Suprapubic skin (tissue), 4 donors: ENCODE data around the gene OCEL1. TPM values are rescaled to one million over a fixed set of nuclear protein-coding genes. Genes with fewer than 3 reads are reported as not detected.

Source experiments
- DNase-seq, 2 donors: peaks; one replicate each; pipeline ENCODE4 v3.0.0-alpha.2; 2019; ENCODE audit warnings: low spot score in 2 of 2
- H3K27ac ChIP-seq: fragments of 200-600 bp; sonication (generic); one replicate; pipeline ENCODE4 v1.5.1; 2019
- H3K27me3 ChIP-seq: fragments of 200-600 bp; sonication (generic); one replicate; pipeline ENCODE4 v1.5.1; 2019
- H3K36me3 ChIP-seq: fragments of 200-600 bp; sonication (generic); one replicate; pipeline ENCODE4 v1.5.1; 2019
- H3K4me1 ChIP-seq: fragments of 200-600 bp; sonication (generic); one replicate; pipeline ENCODE4 v1.5.1; 2019
- H3K4me3 ChIP-seq: fragments of 200-600 bp; sonication (generic); one replicate; pipeline ENCODE4 v1.5.1; 2019; ENCODE audit warnings: mild to moderate bottlenecking
- H3K9me3 ChIP-seq: fragments of 200-600 bp; sonication (generic); one replicate; pipeline ENCODE4 v1.5.1; 2019
- EP300 ChIP-seq: sonication (generic); formaldehyde crosslinking; IDR thresholded peaks from one replicate; pipeline ENCODE4 v1.6.1; 2017; ENCODE audit warnings: antibody characterized with exemption
- POLR2A ChIP-seq, 2 donors: fragments of 450-650 bp; IDR thresholded peaks; one replicate each; pipeline ENCODE4 v1.6.1; 2017; ENCODE audit warnings: antibody characterized with exemption in 2 of 2, mild to moderate bottlenecking in 2 of 2, moderate library complexity in 2 of 2
- POLR2AphosphoS5 ChIP-seq, 3 donors: sonication (generic); formaldehyde crosslinking; IDR thresholded peaks; one replicate each; pipeline ENCODE4 v1.6.1; 2017; ENCODE audit warnings: antibody characterized with exemption in 3 of 3
- WGBS: methylation state at CpG from one replicate; pipeline ENCODE4 v1.1.5; 2018; 5-methylcytosine and 5-hydroxymethylcytosine counted together
- total RNA-seq, 4 donors: library from RNA; depleted of rRNA; stranded (reverse); fragments of >200 nt; gene quantifications; one replicate each; pipeline ENCODE4 v1.1.0, GENCODE V29; 2016
- TF ChIP-seq, protein P1 (sequence below), 2 donors: fragments of 200-600 bp in 1 of 2; fragments of 450-650 bp in 1 of 2; sonication (generic) in 1 of 2; IDR thresholded peaks; one replicate each; pipeline ENCODE4 v1.5.1; 2016 to 2019; ENCODE audit warnings: antibody characterized with exemption in 2 of 2, mild to moderate bottlenecking in 1 of 2, moderate library complexity in 1 of 2

The OCEL1 gene
- total RNA-seq, 4 donors from 2014 or later: 2.7 to 9.7 (median 4.8) TPM

DNA sequence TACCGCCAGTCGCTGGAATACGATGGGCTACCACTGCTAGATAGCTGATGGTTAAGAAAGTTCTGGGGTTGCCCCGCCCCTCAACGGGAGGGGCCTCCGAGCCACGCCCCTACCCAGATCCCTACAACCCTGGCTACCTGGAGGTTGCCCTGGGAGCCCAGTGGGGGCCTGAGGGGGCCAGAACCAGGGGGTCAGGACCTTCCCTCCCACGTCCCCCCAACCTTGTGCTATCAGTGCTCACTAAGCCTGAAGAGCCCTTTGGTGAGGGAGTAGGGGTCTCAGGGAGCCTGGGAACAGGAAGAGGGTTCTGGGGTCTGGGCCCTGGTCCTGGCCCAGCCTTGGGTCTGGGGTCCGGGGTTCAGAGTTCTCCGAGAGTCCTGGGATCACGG, 8.9 kb downstream of the OCEL1 start:
- H3K27me3 ChIP-seq: no peaks in the 10 kb centered on the region
- WGBS: 19% methylated on average over 7 of the region's 11 CpGs
- peak overlapping the region; percentile 59 for H3K4me3 ChIP-seq
- H3K9me3 ChIP-seq: no peaks in the 10 kb centered on the region
- H3K36me3 ChIP-seq: peaks cover 32% of the 10 kb centered on the region
- no peak for TF ChIP-seq EP300
- TF ChIP-seq, protein P1, sequence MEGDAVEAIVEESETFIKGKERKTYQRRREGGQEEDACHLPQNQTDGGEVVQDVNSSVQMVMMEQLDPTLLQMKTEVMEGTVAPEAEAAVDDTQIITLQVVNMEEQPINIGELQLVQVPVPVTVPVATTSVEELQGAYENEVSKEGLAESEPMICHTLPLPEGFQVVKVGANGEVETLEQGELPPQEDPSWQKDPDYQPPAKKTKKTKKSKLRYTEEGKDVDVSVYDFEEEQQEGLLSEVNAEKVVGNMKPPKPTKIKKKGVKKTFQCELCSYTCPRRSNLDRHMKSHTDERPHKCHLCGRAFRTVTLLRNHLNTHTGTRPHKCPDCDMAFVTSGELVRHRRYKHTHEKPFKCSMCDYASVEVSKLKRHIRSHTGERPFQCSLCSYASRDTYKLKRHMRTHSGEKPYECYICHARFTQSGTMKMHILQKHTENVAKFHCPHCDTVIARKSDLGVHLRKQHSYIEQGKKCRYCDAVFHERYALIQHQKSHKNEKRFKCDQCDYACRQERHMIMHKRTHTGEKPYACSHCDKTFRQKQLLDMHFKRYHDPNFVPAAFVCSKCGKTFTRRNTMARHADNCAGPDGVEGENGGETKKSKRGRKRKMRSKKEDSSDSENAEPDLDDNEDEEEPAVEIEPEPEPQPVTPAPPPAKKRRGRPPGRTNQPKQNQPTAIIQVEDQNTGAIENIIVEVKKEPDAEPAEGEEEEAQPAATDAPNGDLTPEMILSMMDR (IDR thresholded peaks at IDR 0.05): no peak
- TF ChIP-seq POLR2A (IDR thresholded peaks at IDR 0.05): no peak
- TF ChIP-seq POLR2AphosphoS5 (IDR thresholded peaks at IDR 0.05): no peak
- peak overlapping the region; percentile 40 for H3K27ac ChIP-seq
- peaks cover 30% of the 10 kb centered on the region for H3K4me1 ChIP-seq
- no peak for DNase-seq

DNA sequence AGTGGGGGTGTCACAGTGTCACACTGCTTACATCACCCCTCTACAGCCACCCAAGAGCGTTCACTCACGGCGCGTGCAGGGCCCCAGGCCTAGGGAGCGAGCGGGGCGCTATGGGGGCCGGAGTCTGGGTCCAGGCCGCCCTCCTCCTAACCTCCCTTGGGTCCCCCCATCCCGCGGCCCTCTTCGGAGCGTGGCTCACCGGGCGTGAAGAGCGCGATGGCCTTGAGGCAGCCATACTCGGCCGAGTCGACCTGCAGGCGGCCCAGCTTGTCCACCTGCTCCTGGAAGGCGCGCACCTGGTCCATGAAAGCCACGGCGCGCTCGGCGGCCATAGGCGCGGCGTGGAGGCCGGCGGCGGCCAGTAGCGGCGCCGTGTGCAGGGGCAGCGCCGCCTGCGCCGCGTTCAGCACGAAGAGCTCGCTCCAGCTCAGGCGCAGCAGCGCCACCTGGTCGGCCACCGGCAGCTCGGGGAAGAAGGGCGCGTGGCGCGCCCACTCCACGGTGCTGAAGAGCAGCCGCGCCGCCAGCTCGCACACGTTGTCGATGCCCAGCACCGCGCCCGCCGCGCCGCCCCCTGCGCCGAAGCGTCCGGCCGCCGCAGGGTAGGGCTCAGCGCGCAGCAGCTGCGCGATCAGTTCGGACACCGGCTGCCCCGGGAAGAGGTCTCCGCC, 9.4 kb downstream of the OCEL1 start:
- DNase-seq: no peak
- Histone ChIP-seq H3K36me3 (peaks cover 37% of the 10 kb centered on the region), H3K9me3 (no peaks in the 10 kb centered on the region), H3K4me3 (peak overlapping the region; percentile 59), H3K27ac (peak overlapping the region; percentile 40), H3K27me3 (no peaks in the 10 kb centered on the region), H3K4me1 (peaks cover 30% of the 10 kb centered on the region)
- TF ChIP-seq EP300 (no peak), POLR2A (IDR thresholded peaks at IDR 0.05) (no peak)
- TF ChIP-seq, protein P1 (IDR thresholded peaks at IDR 0.05): peak; percentile 19 to 62
- no CpG with 5 or more reads among the region's 80 CpGs for WGBS

DNA sequence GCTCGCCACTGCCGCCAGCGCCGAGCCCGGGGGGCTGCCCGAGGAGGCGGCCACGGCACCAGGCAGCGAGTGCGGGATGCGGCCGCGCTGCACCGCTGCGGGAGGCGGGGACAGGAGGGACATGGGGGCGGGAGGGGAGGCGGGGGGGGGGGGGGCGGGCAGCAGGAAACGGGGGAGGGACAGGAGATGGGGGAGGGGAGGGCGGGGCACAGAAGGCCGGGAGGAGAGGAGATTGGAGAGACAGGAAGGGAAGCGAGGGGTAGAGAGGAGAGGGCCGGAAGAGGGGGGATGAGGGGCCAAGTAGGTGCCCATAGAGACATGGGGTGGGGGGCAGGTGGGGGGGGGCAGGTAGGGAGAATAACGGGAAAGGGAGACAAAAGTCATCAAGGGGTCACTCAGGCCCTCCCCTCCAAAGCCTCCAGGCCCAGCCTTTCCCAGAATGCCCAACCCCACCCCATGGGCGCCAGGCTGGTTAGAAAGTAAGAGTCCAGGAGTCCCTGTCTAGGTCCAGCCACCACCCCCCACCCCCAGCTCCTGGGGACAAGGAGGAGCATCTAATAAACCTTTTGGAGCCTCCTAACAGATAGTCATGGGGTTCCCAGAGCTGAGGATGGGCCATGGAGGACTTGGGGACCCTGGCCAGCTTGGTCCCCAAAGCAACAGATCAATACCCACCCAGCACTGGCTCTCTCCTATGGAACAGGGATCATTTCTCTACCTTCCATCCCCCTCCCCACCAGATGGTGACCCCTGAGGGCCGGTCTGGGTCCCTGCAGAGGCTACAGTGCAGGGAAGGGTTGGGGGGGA, 10.1 kb downstream of the OCEL1 start:
- TF ChIP-seq, protein P1 (IDR thresholded peaks at IDR 0.05): no peak
- TF ChIP-seq POLR2A (IDR thresholded peaks at IDR 0.05): no peak
- TF ChIP-seq POLR2AphosphoS5 (IDR thresholded peaks at IDR 0.05): no peak
- TF ChIP-seq EP300: no peak
- WGBS: 9% methylated on average over 17 of the region's 27 CpGs
- Histone ChIP-seq H3K36me3 (peaks cover 45% of the 10 kb centered on the region), H3K27me3 (no peaks in the 10 kb centered on the region), H3K4me1 (peaks cover 30% of the 10 kb centered on the region), H3K9me3 (no peaks in the 10 kb centered on the region), H3K27ac (peak overlapping the region; percentile 40), H3K4me3 (peak overlapping the region; percentile 59)
- no peak for DNase-seq

DNA sequence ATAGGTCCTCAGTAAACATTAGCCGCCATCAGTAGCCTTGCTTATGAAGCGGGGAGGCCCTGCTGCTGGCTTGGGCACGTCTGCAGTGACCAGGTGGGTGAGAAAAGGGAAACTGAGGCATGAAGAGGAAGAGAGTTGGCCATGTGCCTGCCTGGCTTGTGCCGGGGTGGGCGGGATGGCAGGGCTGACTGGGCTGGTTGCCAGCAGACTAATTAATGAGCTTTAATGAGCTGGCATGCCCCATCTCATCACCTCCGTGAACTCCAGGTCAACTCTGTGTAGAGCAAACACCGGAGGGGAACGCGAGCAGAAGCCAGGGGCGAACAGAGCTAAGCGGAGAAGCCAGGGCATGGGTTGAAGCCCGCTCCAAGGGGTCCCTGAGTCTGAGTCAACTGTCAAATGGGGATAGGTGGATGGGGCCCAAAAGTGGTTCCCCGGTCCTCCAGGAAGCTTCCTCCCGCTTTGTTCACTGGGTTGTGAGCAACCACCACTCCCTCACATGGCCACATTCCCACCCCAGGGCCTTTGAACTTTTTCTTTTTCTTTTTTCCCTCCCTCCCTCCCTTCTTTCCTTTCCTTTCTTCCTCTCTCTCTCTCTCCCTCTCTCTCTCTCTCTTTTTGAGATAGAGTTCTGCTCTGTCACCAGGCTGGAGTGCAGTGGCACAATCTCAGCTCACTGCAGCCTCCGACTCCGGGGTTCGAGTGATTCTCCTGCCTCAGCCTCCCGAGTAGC, 11.0 kb downstream of the OCEL1 start:
- no peak for DNase-seq
- Histone ChIP-seq H3K4me1 (peaks cover 30% of the 10 kb centered on the region), H3K36me3 (peaks cover 39% of the 10 kb centered on the region), H3K4me3 (no peak overlapping the region), H3K27me3 (no peaks in the 10 kb centered on the region), H3K9me3 (no peaks in the 10 kb centered on the region), H3K27ac (no peak overlapping the region)
- TF ChIP-seq, protein P1 (IDR thresholded peaks at IDR 0.05): no peak
- TF ChIP-seq POLR2AphosphoS5 (IDR thresholded peaks at IDR 0.05) (no peak), EP300 (no peak), POLR2A (IDR thresholded peaks at IDR 0.05) (no peak)
- WGBS: 75% methylated on average over 18 of the region's 18 CpGs
